ENCODE results near the gene LBHD1.
A peak's percentile ranks its signal among the peaks of the same experiment; 100 is the strongest.
"Not testable (repeated sequence)": the region's sequence is repeated elsewhere in the genome, so short reads cannot be mapped to it uniquely, and the experiment has no call there.

The LBHD1 gene

DNA sequence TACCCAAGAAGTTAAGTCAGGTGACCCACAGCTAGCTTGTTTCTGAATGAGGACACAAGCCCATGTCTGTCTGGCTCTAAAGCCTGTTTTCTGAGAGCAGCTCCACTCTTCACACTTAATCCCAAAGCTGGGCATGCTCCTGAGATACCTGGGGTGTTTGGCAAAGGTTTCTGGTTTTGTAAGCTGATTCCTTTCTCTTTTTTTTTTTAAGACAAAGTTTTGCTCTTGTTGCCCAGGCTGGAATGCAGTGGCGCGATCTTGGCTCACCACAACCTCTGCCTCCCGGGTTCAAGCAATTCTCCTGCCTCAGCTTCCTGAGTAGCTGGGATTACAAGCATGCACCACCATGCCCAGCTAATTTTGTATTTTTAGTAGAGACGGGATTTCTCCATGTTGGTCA, 21.6 kb upstream of the LBHD1 start:
- not testable (repeated sequence) for DNase-seq

DNA sequence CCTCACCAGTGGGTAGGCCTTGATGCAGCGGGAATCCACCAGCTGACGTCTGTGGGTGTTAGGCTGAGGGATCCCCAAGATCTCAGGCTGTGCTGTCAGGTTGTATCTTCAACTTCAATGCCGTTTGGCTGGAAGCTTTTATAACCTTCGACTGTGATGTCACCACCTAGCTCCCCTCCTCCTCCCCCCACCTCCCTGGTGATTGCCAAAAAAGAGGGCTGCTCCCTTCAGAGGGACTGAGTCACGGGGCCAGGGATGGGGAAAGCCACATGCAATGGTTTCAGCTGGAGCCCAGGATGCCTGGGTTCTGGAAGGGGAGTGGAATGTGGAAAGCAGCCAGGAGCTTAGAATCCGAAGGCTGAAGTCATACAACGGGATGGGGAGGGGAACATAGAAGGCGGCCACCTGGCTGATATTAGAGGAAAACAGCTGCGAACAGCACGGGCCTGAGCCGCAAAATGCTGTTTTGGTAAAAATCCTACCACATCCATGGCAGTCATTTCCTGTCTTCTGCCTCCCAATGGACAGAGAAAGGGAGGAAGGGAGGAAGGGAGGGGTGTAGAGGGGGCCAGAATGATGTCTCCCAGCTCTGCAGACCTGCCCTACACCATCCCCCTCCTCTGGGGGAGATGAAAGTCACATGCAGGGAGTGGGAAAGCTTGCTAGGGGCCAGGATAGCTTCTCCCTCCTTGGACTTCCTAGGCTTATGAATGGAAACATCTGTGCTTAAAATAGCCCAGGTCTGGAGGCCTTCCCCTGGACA, 17.5 kb upstream of the LBHD1 start, which contains the start of gene LRRN4CL:
Gene LRRN4CL, minus strand, starts transcription at position 110 of the 763 bp plus-strand sequence. CDS start 1,022 bp downstream, outside the sequence.
- no peak for DNase-seq

DNA sequence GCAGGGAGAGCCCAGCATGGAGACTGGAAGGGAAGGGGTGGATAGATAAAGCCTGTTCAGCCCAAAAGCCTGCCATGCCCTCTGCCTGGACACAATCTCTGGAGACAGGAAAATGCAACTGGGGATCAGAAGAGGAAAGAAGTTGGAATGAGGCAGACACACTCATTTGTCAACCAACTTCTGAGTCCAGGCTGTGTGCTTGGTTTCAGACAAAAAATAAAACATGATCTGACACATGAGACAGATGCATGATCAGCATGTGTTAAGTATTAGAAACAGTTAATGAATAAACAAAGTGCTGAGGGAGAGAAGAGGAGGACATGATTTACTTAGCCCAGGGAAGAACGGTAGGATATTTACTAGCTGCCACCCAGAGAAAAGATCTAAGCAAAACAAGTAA, 16.4 kb upstream of the LBHD1 start:
- DNase-seq: no peak

DNA sequence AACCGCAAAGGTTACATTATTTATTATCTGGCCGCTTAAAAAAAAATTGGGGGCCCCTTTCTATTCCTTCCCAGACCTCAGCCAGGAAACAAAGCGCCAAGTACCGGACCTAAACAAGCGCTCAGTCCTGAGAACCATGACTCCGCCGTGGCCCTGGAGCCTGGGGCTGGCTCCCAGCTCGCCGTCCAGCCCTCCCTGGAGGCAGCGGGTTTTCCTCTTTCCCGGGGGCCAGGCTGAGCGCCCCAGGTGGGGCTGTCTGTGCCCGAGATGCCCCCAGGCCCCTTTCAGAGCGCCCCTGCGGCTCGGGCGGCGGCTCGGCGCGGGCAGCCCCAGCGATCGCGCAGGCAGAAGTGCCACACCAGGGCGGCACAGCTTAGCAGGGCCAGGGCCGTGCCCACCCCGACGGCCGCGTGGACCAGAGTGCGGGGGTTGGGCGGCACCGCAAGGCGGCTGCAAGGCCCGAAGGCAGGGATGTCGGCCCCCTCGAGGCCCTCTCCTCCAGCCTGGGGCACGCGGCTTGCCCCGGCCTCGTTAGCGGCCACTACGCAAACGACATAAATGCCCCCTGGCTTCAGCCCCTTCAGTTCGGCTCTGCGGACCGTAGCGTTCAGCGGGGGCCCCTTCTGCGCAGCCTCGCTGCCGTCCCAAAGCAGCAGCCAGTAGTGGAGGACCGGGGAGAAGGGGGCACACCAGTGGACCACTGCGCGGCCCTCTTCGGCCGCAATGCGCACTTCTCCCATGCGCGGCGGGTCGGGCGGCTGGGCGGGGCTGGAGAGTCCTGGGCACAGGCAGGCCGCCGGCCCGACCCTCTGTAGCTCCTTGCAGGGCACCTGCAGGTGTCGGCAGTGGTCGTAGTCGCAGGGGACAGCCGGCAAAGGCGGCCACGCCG, 15.7 kb upstream of the LBHD1 start:
- DNase-seq: no peak

DNA sequence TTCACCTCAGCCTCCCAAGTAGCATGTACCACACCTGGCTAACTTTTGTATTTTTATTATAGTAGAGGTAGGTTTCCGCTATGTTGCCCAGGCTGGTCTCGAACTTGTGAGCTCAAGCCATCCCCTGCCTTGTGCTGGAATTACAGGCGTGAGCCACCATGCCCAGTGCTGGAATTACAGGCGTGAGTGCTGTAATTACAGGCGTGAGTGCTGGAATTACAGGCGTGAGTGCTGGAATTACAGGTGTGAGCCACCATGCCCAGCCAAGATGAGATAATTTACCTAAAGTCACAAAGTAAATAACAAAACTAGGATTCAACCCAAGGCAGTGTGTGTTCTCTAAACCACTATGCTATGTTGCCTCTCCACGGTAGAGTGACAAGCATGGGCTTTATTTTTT, 10.5 kb upstream of the LBHD1 start:
- no peak for DNase-seq

DNA sequence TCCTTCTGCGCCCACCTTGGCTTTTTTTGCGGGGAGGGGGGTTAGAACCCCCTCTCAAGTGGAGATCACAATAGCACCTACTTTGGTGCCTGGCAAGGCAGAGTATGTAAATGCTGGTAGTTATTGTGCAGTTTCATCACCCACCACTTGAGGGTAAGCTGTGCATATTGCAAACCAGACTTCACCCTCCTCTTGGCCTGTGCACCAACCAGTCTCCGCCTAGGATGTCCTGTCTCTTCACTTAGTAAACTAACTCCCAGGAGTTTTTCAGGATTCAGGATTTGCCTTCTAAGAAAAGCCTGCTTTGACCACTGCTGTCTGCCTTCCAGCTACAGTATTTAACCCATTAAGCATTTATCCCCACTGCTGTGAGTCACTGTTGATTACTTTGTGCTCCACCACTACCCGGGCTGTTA, 8.8 kb upstream of the LBHD1 start:
- no peak for DNase-seq

DNA sequence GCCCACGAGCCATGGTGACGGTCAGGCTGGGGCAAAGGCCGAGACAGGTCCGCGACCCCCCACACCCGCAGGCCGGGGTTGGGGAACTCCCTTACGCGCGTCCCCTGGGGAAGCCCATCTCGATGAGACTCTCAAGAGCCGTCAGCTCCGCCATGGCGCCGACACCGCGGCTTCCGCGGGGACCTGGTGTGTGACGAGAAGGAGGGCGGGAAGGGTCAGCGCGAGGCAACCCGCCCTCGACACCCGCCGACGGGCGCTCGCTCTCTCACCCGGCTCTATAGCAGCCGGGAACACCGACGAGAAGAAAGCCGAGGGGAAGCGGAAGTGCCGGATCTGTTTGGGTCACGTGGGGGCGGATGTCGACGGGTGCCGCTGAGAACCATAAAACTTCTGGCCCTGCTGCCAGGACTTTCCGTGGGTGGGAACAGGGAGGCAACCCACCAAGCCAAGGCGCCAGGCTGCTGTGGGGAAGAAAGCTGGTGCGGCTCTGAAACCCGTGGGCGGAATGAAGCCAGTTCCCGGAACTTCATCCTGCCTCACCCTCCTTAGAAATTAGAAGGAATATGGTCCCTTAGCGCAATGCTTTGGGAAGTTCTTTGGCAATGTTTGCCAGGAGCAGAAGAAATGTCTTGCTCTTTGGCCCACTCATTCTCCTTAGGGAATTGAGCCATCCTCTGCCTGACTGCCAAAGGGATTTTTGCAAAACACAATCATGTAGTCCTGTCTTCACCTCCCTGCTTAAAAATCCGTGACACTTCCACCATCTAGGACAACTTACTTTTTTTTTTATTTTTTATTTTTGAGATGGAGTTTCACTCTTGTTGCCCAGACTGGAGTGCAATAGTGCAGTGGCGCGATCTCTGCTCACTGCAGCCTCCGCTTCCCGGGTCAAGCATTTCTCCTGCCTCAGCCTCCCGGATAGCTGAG, 7.0 kb upstream of the LBHD1 start, which contains the start of gene UBXN1:
Gene UBXN1, minus strand, starts transcription at position 304 of the 927 bp plus-strand sequence. Its CDS starts 150 bp downstream, at position 154.
- DNase-seq: peak; percentile 61 to 67

DNA sequence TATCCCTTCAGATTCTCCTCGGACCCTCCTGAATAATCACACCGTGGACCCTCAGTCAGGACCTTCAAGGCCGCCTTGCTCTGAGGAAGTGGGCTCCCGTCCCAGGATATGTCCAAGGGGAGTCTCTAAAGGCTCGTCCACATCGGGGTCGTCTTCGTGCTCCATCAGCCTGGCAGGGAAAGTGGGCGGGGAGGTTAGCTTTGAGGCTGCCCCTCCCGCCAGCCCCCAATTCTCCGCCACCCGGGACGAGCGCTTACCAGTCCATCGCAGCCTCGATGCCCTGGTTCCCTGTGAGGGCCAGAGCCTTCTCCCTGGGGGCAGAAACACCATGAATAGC, 6.3 kb upstream of the LBHD1 start:
- DNase-seq: no peak

DNA sequence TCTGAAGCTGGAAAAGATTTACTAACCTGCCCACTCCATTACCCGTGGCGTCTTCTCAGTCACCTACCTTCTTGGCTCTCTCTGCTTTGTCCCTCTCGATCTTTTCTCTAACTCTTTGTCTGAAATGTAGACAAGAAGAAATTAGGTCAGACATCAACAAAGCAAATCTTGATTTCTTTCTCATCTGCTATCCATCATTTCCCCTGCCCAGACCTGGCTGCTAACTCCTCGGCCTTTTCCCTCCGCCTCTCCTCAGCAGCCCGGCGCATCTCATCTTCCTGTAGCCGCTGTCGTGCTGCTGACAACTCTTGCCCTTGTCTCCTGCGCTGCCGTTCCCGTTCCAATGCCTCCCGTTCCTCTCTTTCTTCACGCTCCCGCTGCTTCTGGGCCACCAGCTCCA, 5.6 kb upstream of the LBHD1 start:
- DNase-seq: no peak

DNA sequence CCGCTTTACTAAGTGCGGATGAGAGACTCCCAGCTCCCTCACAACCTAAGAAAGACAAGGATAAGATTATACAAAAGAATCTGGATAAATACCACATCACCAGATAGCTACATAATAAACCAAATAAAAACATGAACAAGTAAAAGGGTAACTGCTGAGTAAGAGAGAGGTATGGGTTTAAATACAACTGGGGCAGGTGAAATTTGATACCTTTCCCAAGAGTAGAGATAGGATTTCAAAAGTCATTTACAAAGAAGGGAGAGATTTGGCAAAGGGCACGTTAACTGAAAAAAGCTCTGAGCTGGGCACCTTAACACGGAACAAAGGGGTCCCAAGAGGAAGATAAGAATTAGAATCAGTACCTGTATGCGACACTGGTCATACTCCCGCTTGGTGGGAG, 5.1 kb upstream of the LBHD1 start:
- DNase-seq: no peak

DNA sequence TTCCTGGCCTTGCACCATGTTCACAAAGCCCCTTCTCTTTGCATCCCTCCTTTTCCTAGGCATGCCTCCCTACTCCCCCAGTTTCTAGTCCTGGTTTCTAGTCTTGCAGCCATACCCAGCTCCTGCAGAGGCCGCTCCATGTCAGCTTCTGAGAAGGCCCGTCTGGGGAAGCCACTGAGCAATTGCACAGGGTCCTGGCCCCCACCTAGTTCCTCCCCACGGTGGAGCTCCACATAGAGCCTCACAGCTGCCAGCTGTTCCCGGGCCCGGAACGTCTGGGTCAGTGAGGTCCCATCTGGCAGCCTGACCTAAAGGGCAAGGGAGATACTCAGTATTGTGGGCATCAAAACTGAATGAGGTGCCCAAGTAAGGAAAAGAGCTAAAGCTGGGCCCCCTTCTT, 4.6 kb upstream of the LBHD1 start:
- no peak for DNase-seq

DNA sequence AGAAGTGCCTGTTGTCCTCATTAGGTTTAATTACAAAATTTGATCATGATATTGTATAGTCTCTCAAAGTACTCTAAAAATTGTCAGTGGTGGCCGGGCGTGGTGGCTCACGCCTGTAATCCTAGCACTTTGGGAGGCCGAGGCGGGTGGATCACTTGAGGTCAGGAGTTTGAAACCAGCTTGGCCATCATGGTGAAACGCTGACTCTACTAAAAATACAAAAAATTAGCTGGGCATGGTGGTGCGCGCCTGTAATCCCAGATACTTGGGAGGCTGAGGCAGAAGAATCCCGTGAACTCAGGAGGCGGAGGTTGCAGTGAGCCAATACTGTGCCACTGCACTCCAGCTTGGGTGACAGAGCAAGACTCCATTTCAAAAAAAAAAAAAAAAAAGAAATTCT, 3.3 kb upstream of the LBHD1 start:
- DNase-seq: not testable (repeated sequence)

DNA sequence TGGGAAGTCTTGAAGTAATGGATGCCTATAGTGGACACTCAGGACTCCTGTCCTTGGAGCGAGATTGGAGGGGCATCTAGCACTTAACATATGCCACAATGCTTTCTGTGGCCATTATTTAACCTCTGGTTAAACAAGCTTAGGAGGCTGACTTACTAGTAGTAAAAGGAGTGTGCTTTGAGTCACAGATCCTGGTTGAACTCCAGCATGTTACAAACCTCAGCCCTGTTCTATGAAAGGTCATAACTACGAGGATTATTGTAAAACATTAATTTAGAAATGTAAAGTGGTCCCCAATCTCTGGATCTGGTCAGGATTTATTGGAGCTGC, 1.1 kb upstream of the LBHD1 start:
- no peak for DNase-seq

DNA sequence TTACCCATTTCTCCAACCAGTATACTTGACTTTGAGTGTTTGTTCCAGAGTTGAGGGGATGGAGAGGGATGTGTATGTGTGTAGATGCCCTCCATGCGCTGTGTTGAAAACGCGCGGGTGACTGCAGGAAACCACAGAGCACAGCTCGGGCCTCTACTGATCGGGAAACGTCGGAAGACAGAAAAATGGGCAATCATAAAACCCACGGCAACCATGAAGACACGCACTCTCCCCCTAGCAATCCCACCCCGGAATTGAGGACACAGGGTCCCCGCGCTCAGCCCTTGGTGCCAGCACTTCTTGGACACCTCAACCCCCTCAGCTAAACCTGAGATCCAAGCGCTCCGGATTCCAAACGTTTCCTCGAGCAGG, 845 bp downstream of the LBHD1 start:
- peak in 1 of 2 experiments; percentile 55 for DNase-seq

DNA sequence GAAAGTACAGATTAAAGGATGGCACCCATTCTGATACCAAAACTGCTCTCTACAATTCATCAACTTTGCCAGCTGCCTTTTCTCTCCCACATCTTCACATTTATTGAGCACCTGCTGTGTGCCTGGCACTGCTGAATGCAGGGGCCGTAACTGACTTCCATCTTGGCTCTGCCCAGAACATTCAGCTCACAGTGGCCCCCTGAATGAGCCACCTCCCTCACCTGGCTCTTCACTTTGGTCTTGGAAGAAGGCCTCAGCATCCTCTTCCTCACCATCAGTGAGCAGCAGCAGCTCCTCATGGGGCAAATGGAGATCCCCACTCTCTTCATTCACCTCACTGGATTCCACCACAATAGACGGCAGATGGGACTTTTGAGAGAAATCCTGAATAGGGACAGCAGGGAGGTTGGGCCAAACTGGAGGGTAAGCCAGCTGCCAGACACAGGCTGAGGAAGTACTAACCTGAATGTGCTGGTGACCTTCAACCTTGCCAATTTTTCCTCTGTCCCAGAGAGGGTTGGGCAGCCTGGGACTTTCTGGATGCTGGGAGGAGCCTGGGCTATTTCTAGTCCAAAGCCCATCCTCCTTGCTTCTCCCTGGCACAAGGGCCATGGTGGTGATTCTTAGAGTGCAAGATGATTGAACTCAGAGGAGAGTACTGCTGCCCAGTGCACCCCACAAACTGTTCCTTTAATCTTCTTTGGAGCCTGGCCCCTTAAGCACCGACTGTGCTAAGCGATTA, 2.5 kb downstream of the LBHD1 start:
- no peak for DNase-seq

DNA sequence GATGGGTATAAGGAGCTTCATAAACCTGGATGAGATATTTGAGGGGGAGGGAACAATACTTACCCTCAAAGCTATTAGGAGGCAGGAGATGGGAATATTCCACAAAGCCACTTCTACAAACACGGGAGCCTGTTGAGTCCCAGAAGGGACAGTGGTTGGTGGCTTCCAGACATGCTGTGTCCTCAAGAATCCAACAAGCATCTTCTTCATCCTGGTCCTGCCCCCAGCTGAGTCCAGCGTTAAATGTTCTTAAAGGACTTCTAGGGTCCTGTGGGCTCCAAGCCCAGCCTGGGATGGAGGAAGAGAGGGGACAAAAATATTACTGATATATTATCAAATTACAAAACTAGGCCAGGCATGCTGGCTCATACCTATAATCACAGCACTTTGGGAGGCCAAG, 4.6 kb downstream of the LBHD1 start:
- DNase-seq: no peak

DNA sequence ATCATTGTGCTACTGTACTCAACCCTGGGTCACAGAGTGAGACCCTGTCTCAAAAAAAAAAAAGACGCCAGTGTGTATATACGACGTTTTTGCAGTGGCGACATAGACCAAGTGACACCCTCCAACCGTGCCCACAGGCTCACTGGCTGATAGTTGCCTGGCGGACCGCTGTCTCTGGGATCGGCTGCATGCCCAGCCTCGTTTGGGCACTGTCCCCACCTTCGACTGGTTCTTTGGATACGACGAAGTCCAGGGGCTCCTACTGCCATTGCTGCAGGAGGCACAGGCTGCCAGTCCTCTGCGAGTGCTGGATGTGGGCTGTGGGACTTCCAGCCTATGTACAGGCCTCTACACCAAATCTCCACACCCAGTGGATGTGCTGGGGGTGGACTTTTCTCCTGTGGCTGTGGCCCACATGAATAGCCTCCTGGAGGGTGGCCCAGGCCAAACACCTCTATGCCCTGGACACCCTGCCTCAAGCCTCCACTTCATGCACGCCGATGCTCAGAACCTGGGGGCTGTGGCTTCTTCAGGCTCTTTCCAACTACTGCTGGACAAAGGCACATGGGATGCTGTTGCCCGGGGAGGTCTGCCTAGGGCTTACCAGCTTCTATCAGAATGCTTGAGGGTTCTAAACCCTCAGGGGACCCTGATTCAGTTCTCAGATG, 5.7 kb downstream of the LBHD1 start:
- DNase-seq: no peak

DNA sequence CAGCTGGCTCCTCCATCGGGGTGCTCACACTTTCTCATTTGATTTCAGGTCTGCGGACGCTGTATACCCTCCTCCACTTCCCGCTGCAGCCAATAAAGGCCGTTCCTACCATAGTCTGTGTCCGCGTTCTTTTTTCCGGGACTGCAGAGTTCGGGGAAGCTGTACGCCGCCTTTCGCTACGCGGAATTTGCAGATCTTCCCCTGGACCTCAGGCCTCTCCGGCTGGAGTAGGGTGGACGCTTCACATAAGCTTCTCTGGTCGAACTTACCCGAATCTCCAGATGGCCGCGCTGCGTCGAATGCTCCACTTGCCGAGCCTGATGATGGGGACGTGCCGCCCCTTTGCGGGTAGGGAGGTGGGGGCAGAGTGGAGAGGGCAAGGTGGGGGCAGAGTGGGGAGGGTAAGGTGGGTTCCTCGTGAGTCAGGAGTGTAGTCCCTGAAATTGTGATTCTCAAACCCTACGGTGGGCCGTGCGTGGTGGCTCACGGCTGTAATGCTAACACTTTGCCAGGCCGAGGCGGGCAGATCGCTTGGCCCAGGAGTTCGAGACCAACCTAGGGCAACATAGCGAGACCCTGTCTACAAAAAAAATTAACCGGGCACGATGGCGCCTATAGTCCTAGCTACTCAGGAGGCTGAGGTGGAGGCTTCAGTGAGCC, 6.3 kb downstream of the LBHD1 start:
- DNase-seq: no peak

DNA sequence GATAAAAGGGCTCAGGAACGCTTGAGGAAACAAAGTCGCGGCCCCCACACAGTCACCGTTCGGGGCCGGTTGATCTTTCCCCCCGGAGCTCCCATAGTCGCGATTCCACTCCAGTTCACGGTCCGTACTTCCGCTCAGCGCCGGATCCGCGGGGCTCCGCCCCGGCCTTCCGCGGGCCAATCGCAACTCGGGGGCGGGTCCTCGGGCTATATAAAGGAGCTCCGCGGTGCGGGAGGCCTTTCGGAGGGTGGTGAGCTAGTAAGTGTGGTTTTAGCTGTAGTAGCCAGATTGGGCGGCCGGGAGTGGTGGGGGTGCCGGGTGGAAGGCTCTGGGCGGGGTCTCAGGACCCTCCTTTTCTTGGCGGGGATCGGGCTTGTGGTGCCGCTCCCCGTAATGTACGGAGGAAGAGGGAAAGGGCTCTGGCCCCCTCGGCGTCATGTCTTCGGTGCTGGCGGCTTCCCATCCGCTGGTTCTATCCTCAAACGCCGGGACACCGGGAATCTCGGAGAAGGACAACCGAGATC, 6.9 kb downstream of the LBHD1 start, which contains the start of the genes C11orf98 and CSKMT:
Gene C11orf98, minus strand, starts transcription at position 136 of the 524 bp plus-strand sequence. Its CDS starts 41 bp downstream, at position 95.
Gene CSKMT, plus strand, starts transcription at position 238 of the 524 bp plus-strand sequence. CDS start 568 bp downstream, outside the sequence.
- DNase-seq: peak; percentile 70 to 86

DNA sequence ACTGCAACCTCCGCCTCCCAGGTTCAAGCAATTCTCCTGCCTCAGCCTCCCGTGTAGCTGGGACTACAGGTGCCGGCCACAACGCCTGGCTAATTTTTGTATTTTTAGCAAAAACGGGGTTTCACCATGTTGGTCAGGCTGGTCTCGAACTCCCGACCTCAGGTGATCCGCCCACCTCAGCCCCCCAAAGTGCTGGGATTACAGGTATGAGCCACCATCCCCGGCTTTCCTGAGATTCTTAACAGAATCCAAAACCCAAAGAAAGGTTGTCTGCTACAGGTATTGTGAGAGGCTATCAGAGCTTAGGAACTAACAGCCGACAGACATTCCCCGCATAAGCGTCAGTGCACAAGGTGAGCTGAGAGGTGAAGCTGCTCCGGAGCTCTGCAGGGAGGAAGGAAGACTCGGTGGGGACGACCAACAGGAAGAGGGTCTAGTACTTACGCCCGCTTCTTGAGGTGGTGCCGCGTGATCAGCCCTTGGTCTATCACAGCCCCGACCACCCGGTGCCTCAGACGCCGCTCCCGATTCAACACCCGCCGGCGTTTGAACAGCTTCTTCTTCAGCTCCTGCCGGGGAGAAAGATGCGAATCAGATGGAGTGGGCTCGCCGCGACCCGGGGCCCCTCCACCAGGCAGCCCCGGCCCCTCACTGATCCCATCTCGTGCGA, 7.5 kb downstream of the LBHD1 start:
- DNase-seq: peak in 1 of 2 experiments; percentile 29

Measured in NCI-H187 (cell line).